B cell (primary cell): ENCODE data around the gene ZNF784. TPM values are rescaled to one million over a fixed set of nuclear protein-coding genes. Genes with fewer than 3 reads are reported as not detected.
A peak's percentile ranks its signal among the peaks of the same experiment; 100 is the strongest.

Source experiments
- ATAC-seq: fragments of 200-7000 bp; cut with Tn5 transposase; one replicate; pipeline ENCODE4 v1.10.0; 2021; ENCODE audit warnings: low read depth, mild to moderate bottlenecking, moderate number of reproducible peaks, moderate library complexity
- CTCF ChIA-PET: fragments of 350-600 bp; sonication (Branson Sonifier 250); formaldehyde crosslinking; loops from one replicate; lab custom pipeline; 2021; ENCODE audit warnings: antibody characterized with exemption, inconsistent platforms; lab: Charles Lee
- POLR2A ChIA-PET: fragments of 350-600 bp; sonication (Branson Sonifier 250); formaldehyde crosslinking; loops from one replicate; lab custom pipeline; 2021; ENCODE audit warnings: antibody characterized with exemption; lab: Charles Lee
- DNase-seq: peaks from one replicate; pipeline ENCODE4 v3.0.0; 2013
- H2AFZ ChIP-seq: 2 replicates; pipeline ENCODE4 v1.6.1; 2012; ENCODE audit warnings: mild to moderate bottlenecking, low read depth, low read length; ENCODE audit not compliant: insufficient read depth, poor library complexity, severe bottlenecking
- H3K27ac ChIP-seq, 2 donors: 1 replicate in 1 of 2; 2 replicates in 1 of 2; pipeline ENCODE4 v1.5.1; 2012 to 2013; ENCODE audit warnings: low read length in 2 of 2, mild to moderate bottlenecking in 2 of 2, moderate library complexity in 1 of 2
- H3K27me3 ChIP-seq, 4 experiments: fragments of 200-600 bp in 1 of 4; sonication (generic) in 1 of 4; replicated peaks in 1 of 4; 1 replicate in 2 of 4; 2 replicates in 2 of 4; pipeline versions ENCODE4 v1.6.1 to v1.7.0; 2013 to 2016; ENCODE audit warnings: low read length in 3 of 4, mild to moderate bottlenecking in 2 of 4, mixed read lengths in 1 of 4, moderate library complexity in 1 of 4; ENCODE audit not compliant: insufficient read depth in 4 of 4, control insufficient read depth in 3 of 4; ENCODE audit errors: control extremely low read depth in 1 of 4
- H3K36me3 ChIP-seq, 2 experiments: replicated peaks in 1 of 2; 1 replicate in 1 of 2; 2 replicates in 1 of 2; pipeline versions ENCODE4 v1.6.1 to v1.7.1; 2013; ENCODE audit warnings: low read length in 1 of 2; ENCODE audit not compliant: insufficient read depth in 2 of 2, control insufficient read depth in 1 of 2; ENCODE audit errors: control extremely low read depth in 1 of 2, extremely low read depth in 1 of 2
- H3K4me1 ChIP-seq, 2 donors: fragments of 200-600 bp in 1 of 2; sonication (generic) in 1 of 2; 1 replicate in 1 of 2; 2 replicates in 1 of 2; pipeline versions ENCODE4 v1.5.1 to v1.6.1; 2013 to 2017; ENCODE audit warnings: low read length in 2 of 2; ENCODE audit not compliant: control insufficient read depth in 2 of 2, insufficient read depth in 2 of 2
- H3K4me2 ChIP-seq: replicated peaks from 2 replicates; pipeline ENCODE3; 2012; ENCODE audit warnings: mild to moderate bottlenecking, low read depth, low read length; ENCODE audit not compliant: poor library complexity, severe bottlenecking
- H3K4me3 ChIP-seq, 5 experiments: fragments of 200-600 bp in 1 of 5; sonication (generic) in 1 of 5; 1 replicate in 3 of 5; 2 replicates in 2 of 5; pipeline versions ENCODE4 v1.5.1 to v1.7.0; 2011 to 2016; ENCODE audit warnings: low read length in 4 of 5, mild to moderate bottlenecking in 4 of 5, low read depth in 2 of 5, control low read depth in 1 of 5, moderate library complexity in 1 of 5; ENCODE audit not compliant: insufficient read depth in 1 of 5; ENCODE audit errors: control extremely low read depth in 1 of 5, extremely low read depth in 1 of 5
- H3K79me2 ChIP-seq: fragments of 200-600 bp; sonication (generic); one replicate; pipeline ENCODE4 v1.6.0; 2016; ENCODE audit warnings: low read length; ENCODE audit not compliant: control insufficient read depth, insufficient read depth
- H3K9ac ChIP-seq: fragments of 200-600 bp; sonication (generic); 2 replicates; pipeline ENCODE4 v1.6.1; 2017; ENCODE audit warnings: mild to moderate bottlenecking, low read length, moderate library complexity
- H3K9me3 ChIP-seq, 3 donors: one replicate each; pipeline versions ENCODE4 v1.6.1 to v1.7.1; 2013; ENCODE audit warnings: low read length in 2 of 3; ENCODE audit not compliant: control insufficient read depth in 2 of 3, insufficient read depth in 1 of 3; ENCODE audit errors: control extremely low read depth in 1 of 3
- H4K20me1 ChIP-seq: 2 replicates; pipeline ENCODE4 v1.6.0; 2012; ENCODE audit warnings: mild to moderate bottlenecking, low read length; ENCODE audit not compliant: insufficient read depth, control insufficient read depth, poor library complexity, severe bottlenecking
- H3K27ac Mint-ChIP-seq: one replicate; pipeline ENCODE4 v1.8.0; 2021; ENCODE audit warnings: mixed read lengths
- H3K27me3 Mint-ChIP-seq: one replicate; pipeline ENCODE4 v1.8.0; 2021; ENCODE audit warnings: mixed read lengths
- H3K4me1 Mint-ChIP-seq: one replicate; pipeline ENCODE4 v1.8.0; 2021; ENCODE audit warnings: mixed read lengths
- H3K4me3 Mint-ChIP-seq: one replicate; pipeline ENCODE4 v1.8.0; 2021; ENCODE audit warnings: mixed read lengths
- H3K9me3 Mint-ChIP-seq: one replicate; pipeline ENCODE4 v1.8.0; 2022; ENCODE audit warnings: mixed read lengths; ENCODE audit not compliant: insufficient read depth
- CTCF ChIP-seq: fragments of 200-600 bp; IDR thresholded peaks from one replicate; pipeline ENCODE4 v1.8.0; 2022; ENCODE audit warnings: antibody characterized with exemption, mild to moderate bottlenecking
- EZH2 ChIP-seq: IDR thresholded peaks from 2 replicates; pipeline ENCODE4 v1.6.1; 2012; ENCODE audit warnings: borderline replicate concordance, low read depth, mild to moderate bottlenecking, moderate library complexity, low read length; ENCODE audit not compliant: insufficient read depth, poor library complexity, severe bottlenecking
- WGBS: methylation state at CpG from one replicate; pipeline ENCODE4 v1.1.5; 2013; ENCODE audit warnings: missing lambda C conversion rate; ENCODE audit not compliant: insufficient coverage; 5-methylcytosine and 5-hydroxymethylcytosine counted together
- intact Hi-C: fragments of 100-400 bp; cut with micrococcal nuclease; formaldehyde crosslinking; loops from one replicate; pipeline ENCODE4 v1.10.0; 2022
- polyA plus RNA-seq: library from polyadenylated mRNA; depleted of rRNA; stranded (reverse); fragments of >200 nt; gene quantifications from 2 replicates; pipeline ENCODE4 v1.2.3, GENCODE V29; 2012
- total RNA-seq, 2 donors: library from RNA; stranded (reverse); fragments of 120-200 nt in 1 of 2; gene quantifications; 1 replicate in 1 of 2; 2 replicates in 1 of 2; pipeline versions ENCODE4 v1.2.3 to v1.2.4, GENCODE V29; 2013 to 2022

The ZNF784 gene
- total and polyA plus RNA-seq, 2 donors (not counting 1 experiment from before 2014, with no cell fraction given): 9.2 to 9.7 TPM

DNA sequence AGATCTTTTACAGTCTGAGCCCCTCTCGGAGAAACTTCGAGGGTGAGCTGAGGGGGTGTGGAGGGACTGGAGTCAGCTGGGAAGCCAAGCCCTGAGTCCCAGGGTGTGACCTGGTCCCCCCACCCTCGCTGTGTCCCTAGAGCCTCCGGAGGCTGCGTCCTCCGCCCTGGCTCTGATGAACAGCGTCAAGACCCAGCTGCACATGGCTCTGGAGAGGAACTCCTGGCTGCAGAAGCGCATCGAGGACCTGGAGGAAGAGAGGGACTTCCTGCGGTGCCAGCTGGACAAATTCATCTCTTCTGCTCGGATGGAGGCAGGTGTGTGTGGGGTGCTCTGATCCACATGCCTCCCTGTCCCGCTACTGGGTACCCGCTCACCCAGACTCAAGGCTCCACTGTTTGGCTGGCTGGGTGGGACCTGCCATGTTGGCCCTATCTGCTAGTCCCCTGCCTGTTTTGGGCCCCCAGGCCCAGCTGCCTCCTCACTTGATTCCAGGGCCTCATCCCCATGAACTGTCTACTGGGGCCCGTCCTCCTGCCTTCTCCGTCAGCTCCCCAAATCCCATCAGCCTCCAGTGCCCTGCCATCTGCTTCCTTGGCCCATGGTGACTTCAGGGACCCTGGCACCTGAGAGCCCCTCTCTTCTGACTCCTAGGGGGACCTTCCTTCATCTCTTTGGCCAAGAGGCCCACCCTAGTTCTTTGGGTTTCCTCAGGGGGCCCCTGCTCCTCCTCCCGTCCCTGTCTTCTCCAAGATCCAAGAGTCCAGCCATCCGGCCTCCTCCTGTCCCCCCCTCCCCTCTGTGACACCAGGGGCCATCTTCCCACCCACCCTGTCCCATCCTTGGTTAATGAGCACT, 25.1 kb upstream of the ZNF784 start:
- Histone ChIP-seq H3K9me3 (no peaks in the 10 kb centered on the region), H3K27me3 (no peaks in the 10 kb centered on the region), H2AFZ (peak overlapping the region; percentile 84), H3K4me3 (peak overlapping the region in 4 of 5 experiments; percentile 79 to 96 (median 92)), H3K27ac (peak overlapping the region; percentile 65 to 79), H3K79me2 (peaks cover 39% of the 10 kb centered on the region), H3K4me2 (peak overlapping the region; percentile 86), H3K9ac (peak overlapping the region; percentile 85), H3K4me1 (peaks cover 32 to 47% of the 10 kb centered on the region in 2 donors), H4K20me1 (peaks cover 10% of the 10 kb centered on the region), H3K36me3 (peaks cover 0 to 36% of the 10 kb centered on the region in 2 experiments)
- ChIA-PET POLR2A (interaction anchor here (0.6 to 2.0 kb wide), 8 partner anchors 10 to 188 kb away, joined by 3 to 8 read pairs (median 4); partner anchors contain the start of genes ISOC2 and ZNF784), CTCF (interaction anchor here (7.2 kb wide), 1 partner anchor 14 kb away, joined by 131 read pairs; no protein-coding TSS in a partner anchor)
- Mint-ChIP-seq H3K4me3 (peak overlapping the region; percentile 83), H3K27ac (peak overlapping the region; percentile 86), H3K4me1 (peaks cover 50% of the 10 kb centered on the region), H3K27me3 (no peaks in the 10 kb centered on the region), H3K9me3 (no peaks in the 10 kb centered on the region)
- no peak for ATAC-seq
- no peak for DNase-seq
- 67% methylated on average over 16 of the region's 17 CpGs for WGBS
- no peak for TF ChIP-seq CTCF
- no peak for TF ChIP-seq EZH2
- intact Hi-C loops: no loop called here
